ENCODE results near the gene MAD2L2.

- TF ChIP-seq YY1 (IDR thresholded peaks at IDR 0.05; ENCODE audit: low read depth) (no peak), TEAD4 (IDR thresholded peaks at IDR 0.05) (no peak)
- TF ChIP-seq, protein P1, sequence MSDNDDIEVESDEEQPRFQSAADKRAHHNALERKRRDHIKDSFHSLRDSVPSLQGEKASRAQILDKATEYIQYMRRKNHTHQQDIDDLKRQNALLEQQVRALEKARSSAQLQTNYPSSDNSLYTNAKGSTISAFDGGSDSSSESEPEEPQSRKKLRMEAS (IDR thresholded peaks at IDR 0.05), result no peak
Observed at GRCh38 chr1:11682799-11683198, 1.9 kb upstream of the MAD2L2 start.

Measured in Ishikawa (cell line).